GM12878 (cell line): ENCODE measurements around the gene ZNF341. TPM values are rescaled to one million over a fixed set of nuclear protein-coding genes. Genes with fewer than 3 reads are reported as not detected.

Experiments used
- ATAC-seq: fragments of 200-7000 bp; cut with Tn5 transposase; 3 replicates; pipeline ENCODE4 v1.9.1; 2020; ENCODE audit warnings: mild to moderate bottlenecking, moderate library complexity
- BruUV-seq: library from RNA; stranded (reverse); fragments of 400-500 nt; replicated peaks from 2 replicates; lab custom pipeline; 2021; lab: Mats Ljungman, UMichigan
- CTCF ChIA-PET: fragments of 300-600 bp; sonication (Branson Sonifier 250); formaldehyde crosslinking; extraction: SDS; loops from one replicate; lab custom pipeline; 2021; ENCODE audit warnings: inconsistent platforms; lab: Yijun Ruan, JAX
- POLR2A ChIA-PET: fragments of 350-600 bp; formaldehyde crosslinking; extraction: SDS; loops from one replicate; lab custom pipeline; 2021; ENCODE audit warnings: inconsistent platforms; lab: Charles Lee
- RAD21 ChIA-PET: fragments of 300-600 bp; sonication (Branson Sonifier 250); formaldehyde crosslinking; loops from one replicate; lab custom pipeline; 2023; ENCODE audit warnings: antibody characterized with exemption; ENCODE audit not compliant: unreplicated experiment; lab: Charles Lee
- SMC1A ChIA-PET: fragments of 300-600 bp; sonication (Branson Sonifier 250); formaldehyde crosslinking; loops from one replicate; lab custom pipeline; 2023; ENCODE audit not compliant: unreplicated experiment, uncharacterized antibody; lab: Charles Lee
- DNase-seq: peaks from one replicate; pipeline ENCODE4 v3.0.0-alpha.2; 2011; ENCODE audit warnings: low read depth, low spot score
- FAIRE-seq: peaks from 3 replicates; lab custom pipeline; 2011; peaks lifted over from hg19 to GRCh38; lab: Jason Lieb, UNC
- H2AFZ ChIP-seq: 2 replicates; pipeline ENCODE4 v1.6.0; 2011; ENCODE audit warnings: low read depth, low read length, control low read depth; ENCODE audit not compliant: control insufficient read depth
- H3K27ac ChIP-seq: 2 replicates; pipeline ENCODE4 v1.5.1; 2011; ENCODE audit warnings: control low read depth; ENCODE audit not compliant: control insufficient read depth, insufficient read depth
- H3K27me3 ChIP-seq, 2 experiments: replicated peaks in 1 of 2; 2 replicates each; pipeline versions ENCODE4 v1.6.0 to v1.6.1; 2011; ENCODE audit warnings: low read length in 1 of 2; ENCODE audit not compliant: control insufficient read depth in 2 of 2, insufficient read depth in 2 of 2
- H3K36me3 ChIP-seq, 2 experiments: 2 replicates each; pipeline ENCODE4 v1.5.1; 2011; ENCODE audit warnings: low read length in 1 of 2; ENCODE audit not compliant: control insufficient read depth in 2 of 2, insufficient read depth in 2 of 2
- H3K4me1 ChIP-seq: 2 replicates; pipeline ENCODE4 v1.6.1; 2011; ENCODE audit warnings: mild to moderate bottlenecking, low read length, moderate library complexity, mixed read lengths; ENCODE audit not compliant: control insufficient read depth, insufficient read depth
- H3K4me2 ChIP-seq: 2 replicates; pipeline ENCODE4 v1.6.0; 2011; ENCODE audit warnings: control low read depth; ENCODE audit not compliant: control insufficient read depth, insufficient read depth
- H3K4me3 ChIP-seq: fragments of 200-600 bp; sonication (generic); 2 replicates; pipeline ENCODE4 v1.5.1; 2016
- H3K79me2 ChIP-seq: 2 replicates; pipeline ENCODE4 v1.6.0; 2011; ENCODE audit warnings: low read length; ENCODE audit not compliant: control insufficient read depth, insufficient read depth
- H3K9ac ChIP-seq: 2 replicates; pipeline ENCODE4 v1.8.0; 2011; ENCODE audit warnings: low read length, control low read depth, mixed read lengths; ENCODE audit not compliant: control insufficient read depth, insufficient read depth
- H3K9me3 ChIP-seq: replicated peaks from 3 replicates; pipeline ENCODE4 v1.5.1; 2011; ENCODE audit warnings: mild to moderate bottlenecking, low read length; ENCODE audit not compliant: control insufficient read depth, insufficient read depth
- H4K20me1 ChIP-seq: 2 replicates; pipeline ENCODE4 v1.6.0; 2011; ENCODE audit not compliant: control insufficient read depth, insufficient read depth
- CHD2 ChIP-seq: IDR thresholded peaks from 2 replicates; pipeline ENCODE4 v1.6.1; 2011; ENCODE audit warnings: low read depth, low read length, improper control_type of control experiment, borderline replicate concordance
- FOXK2 ChIP-seq: fragments of 450-650 bp; IDR thresholded peaks from 2 replicates; pipeline ENCODE4 v1.6.1; 2017; ENCODE audit warnings: mild to moderate bottlenecking, moderate library complexity
- MYB ChIP-seq: fragments of 150-350 bp; IDR thresholded peaks from 2 replicates; pipeline ENCODE4 v1.6.1; 2014; ENCODE audit warnings: mild to moderate bottlenecking, low read depth, low read length, borderline replicate concordance
- NRF1 ChIP-seq: conservative IDR thresholded peaks from 2 replicates; pipeline ENCODE4 v1.6.1; 2011; ENCODE audit warnings: mild to moderate bottlenecking, low read depth, low read length, improper control_type of control experiment
- SUZ12 ChIP-seq: fragments of 200-600 bp; sonication (generic); IDR thresholded peaks from one replicate; pipeline ENCODE4 v1.6.1; 2018; ENCODE audit warnings: antibody characterized with exemption, mild to moderate bottlenecking; ENCODE audit not compliant: unreplicated experiment
- ZNF274 ChIP-seq: IDR thresholded peaks from one replicate; pipeline ENCODE4 v1.8.0; 2011; ENCODE audit not compliant: insufficient read length, insufficient read depth
- WGBS: methylation state at CpG from one replicate; pipeline ENCODE4 v1.1.6; 2016; ENCODE audit warnings: low lambda C conversion rate; ENCODE audit not compliant: insufficient replicate concordance, insufficient coverage; ENCODE audit errors: missing lambda C conversion rate; 5-methylcytosine and 5-hydroxymethylcytosine counted together
- in situ Hi-C: fragments of 300-500 bp; cut with MboI; formaldehyde crosslinking; loops from 9 replicates; pipeline ENCODE4 v1.14.3; 2018; ENCODE audit warnings: mixed read lengths
- intact Hi-C: fragments of 100-400 bp; cut with micrococcal nuclease; formaldehyde crosslinking; loops from one replicate; pipeline ENCODE4 v1.14.2; 2022; ENCODE audit not compliant: unreplicated experiment
- polyA plus RNA-seq, 11 experiments: library from polyadenylated mRNA; depleted of rRNA in 4 of 11; unstranded in 6 of 11; stranded (reverse) in 5 of 11; fragments of >200 nt; fragmentation: Nextera tagmentation in 4 of 11; fragmentation: Illumina TruSeq in 1 of 11; extraction: Ambion mirVana in 4 of 11; extraction: Trizol in 1 of 11; gene quantifications; 1 replicate in 1 of 11; 2 replicates in 10 of 11; pipeline versions ENCODE4 v1.2.1 to v1.2.3, GENCODE V29; 2011 to 2016; ENCODE audit warnings: inconsistent platforms in 2 of 11, missing spikeins in 2 of 11, low read depth in 1 of 11
- total RNA-seq, 4 experiments: library from RNA; depleted of rRNA in 3 of 4; stranded (reverse); fragments of >200 nt in 3 of 4; fragmentation: Illumina TruSeq in 1 of 4; extraction: Trizol in 1 of 4; gene quantifications; 2 replicates each; pipeline versions ENCODE4 v1.2.1 to v1.2.3, GENCODE V29; 2013 to 2021
- TF ChIP-seq, protein P1 (sequence below): fragments of 450-650 bp; IDR thresholded peaks from 2 replicates; pipeline ENCODE4 v1.6.1; 2017; ENCODE audit warnings: mild to moderate bottlenecking, low read depth, inconsistent platforms; ENCODE audit not compliant: poor library complexity, severe bottlenecking

Gene ZNF341
- total and polyA plus RNA-seq, 10 of the 15 experiments (the other 5 are each of a cell fraction or from before 2014, with no cell fraction given), result 0.18 to 5.0 (median 2.6) TPM

GRCh38 chr20:33753143-33753542 is 21.3 kb downstream of the ZNF341 start:
- H3K4me1 ChIP-seq, result no peaks in the 10 kb centered on the region
- H3K36me3 ChIP-seq, result peaks cover 3% of the 10 kb centered on the region in 2 experiments; a peak in 3 of 4 replicates
- TF ChIP-seq NRF1, result no peak
- TF ChIP-seq ZNF274, result no peak
- TF ChIP-seq FOXK2, result no peak
- TF ChIP-seq, protein P1, sequence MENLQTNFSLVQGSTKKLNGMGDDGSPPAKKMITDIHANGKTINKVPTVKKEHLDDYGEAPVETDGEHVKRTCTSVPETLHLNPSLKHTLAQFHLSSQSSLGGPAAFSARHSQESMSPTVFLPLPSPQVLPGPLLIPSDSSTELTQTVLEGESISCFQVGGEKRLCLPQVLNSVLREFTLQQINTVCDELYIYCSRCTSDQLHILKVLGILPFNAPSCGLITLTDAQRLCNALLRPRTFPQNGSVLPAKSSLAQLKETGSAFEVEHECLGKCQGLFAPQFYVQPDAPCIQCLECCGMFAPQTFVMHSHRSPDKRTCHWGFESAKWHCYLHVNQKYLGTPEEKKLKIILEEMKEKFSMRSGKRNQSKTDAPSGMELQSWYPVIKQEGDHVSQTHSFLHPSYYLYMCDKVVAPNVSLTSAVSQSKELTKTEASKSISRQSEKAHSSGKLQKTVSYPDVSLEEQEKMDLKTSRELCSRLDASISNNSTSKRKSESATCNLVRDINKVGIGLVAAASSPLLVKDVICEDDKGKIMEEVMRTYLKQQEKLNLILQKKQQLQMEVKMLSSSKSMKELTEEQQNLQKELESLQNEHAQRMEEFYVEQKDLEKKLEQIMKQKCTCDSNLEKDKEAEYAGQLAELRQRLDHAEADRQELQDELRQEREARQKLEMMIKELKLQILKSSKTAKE, result no peak
- TF ChIP-seq CHD2, result no peak
- TF ChIP-seq SUZ12, result no peak
- TF ChIP-seq MYB, result no peak
- no peak for ATAC-seq
- no peak overlapping the region for H3K4me2 ChIP-seq
- POLR2A ChIA-PET, result interaction anchor here (0.6 kb wide), 1 partner anchor 17 kb away, joined by 3 read pairs; no protein-coding TSS in a partner anchor
- in situ Hi-C loops (no loop called here), intact Hi-C loops (no loop called here)
- FAIRE-seq, result no peak
- no peaks in the 10 kb centered on the region for H3K9me3 ChIP-seq
- H3K79me2 ChIP-seq, result no peaks in the 10 kb centered on the region
- SMC1A ChIA-PET, result no interaction called here
- CTCF ChIA-PET, result interaction anchor here (0.9 kb wide), 1 partner anchor 15 kb away, joined by 4 read pairs; no protein-coding TSS in a partner anchor
- H4K20me1 ChIP-seq, result no peaks in the 10 kb centered on the region
- no TSS peak for BruUV-seq
- no peak overlapping the region for H3K4me3 ChIP-seq
- no peak for DNase-seq
- RAD21 ChIA-PET, result no interaction called here
- H3K27ac ChIP-seq, result no peak overlapping the region
- no peak overlapping the region for H3K9ac ChIP-seq
- H2AFZ ChIP-seq, result no peak overlapping the region
- WGBS, result 90% methylated on average over 5 of the region's 7 CpGs
- no peaks in the 10 kb centered on the region for H3K27me3 ChIP-seq
